Measurements from ENCODE around the gene CABLES2.

Gene CABLES2

DNA sequence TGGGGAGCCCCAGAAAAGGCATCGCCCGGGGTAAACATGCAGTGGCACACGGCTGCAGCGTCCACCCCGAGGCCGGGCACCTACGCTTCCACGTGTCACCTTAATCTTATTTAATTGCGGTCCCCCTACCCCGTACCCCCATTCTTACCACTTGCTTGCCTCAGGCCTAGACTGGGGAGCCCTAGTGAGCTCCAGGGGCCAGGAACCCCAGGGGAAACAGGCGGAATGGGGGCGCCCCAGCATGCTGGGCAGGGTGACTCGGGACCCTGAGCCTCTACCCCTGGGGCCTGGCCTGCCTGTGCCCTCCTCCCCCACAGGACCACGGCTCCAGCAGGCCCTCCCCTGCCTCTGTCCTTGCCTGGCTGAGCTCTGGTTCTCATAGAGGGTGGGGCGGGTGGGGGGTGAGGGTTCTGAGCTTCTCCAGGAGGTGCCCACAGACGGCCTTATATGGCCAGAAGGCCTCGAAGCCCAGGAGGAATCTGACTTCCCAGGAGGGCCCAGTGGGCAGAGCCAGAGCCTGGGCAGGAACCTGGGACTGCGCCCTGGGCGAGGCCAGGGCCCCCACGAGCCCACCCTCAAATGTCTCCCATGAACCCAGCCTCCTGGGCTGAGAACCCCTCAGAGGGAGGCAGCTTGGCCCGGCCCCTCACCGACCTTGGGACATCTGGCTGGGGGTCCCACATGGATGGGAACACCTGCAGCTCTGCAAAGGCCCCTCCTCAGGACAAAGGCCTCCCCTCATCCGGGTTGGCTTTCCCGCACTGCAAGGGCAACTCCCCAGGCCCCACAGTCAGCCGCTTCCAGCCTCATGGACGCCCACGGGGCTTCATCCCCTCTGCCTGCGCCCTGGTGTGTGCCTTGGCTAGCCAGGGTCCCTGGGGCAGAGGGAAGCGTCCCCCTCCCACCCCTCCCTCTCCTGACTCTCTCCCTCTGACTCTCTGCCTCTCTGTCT is 34.8 kb downstream of the CABLES2 start:
- no peak for DNase-seq (ENCODE audit: low read depth in 2 of 2)

DNA sequence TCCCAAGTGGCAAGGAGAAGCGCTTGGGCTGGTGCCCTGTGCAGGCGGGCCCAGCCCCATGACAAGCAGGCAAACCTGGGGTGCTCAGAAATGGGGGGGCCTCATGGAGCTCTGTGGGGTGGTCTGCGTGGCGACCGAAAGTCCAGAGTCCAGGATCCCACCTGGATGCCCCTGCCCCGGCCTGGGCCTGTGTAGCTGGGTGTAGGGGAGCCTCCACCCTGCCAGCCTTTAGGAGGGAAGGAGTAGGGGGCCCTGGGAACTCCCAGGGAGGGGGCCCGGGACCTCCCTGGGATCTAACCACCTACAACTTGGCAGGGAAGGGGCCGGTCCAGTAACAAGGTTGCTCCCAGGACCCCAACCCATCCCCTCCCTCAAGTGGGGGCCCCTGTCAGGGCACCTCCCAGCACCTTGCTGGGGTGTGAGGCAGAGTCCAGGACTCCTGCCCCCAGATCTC is 35.5 kb downstream of the CABLES2 start:
- no peak for DNase-seq (ENCODE audit: low read depth in 2 of 2)

GRCh38 chr20:62370807-62371587 is 36.1 kb downstream of the CABLES2 start:
- DNase-seq (ENCODE audit: low read depth in 2 of 2): no peak

GRCh38 chr20:62370115-62370806 is 36.8 kb downstream of the CABLES2 start:
- peak; percentile 57 to 62 for DNase-seq (ENCODE audit: low read depth in 2 of 2)

GRCh38 chr20:62369815-62370114 is 37.3 kb downstream of the CABLES2 start:
- DNase-seq (ENCODE audit: low read depth in 2 of 2): no peak

DNA sequence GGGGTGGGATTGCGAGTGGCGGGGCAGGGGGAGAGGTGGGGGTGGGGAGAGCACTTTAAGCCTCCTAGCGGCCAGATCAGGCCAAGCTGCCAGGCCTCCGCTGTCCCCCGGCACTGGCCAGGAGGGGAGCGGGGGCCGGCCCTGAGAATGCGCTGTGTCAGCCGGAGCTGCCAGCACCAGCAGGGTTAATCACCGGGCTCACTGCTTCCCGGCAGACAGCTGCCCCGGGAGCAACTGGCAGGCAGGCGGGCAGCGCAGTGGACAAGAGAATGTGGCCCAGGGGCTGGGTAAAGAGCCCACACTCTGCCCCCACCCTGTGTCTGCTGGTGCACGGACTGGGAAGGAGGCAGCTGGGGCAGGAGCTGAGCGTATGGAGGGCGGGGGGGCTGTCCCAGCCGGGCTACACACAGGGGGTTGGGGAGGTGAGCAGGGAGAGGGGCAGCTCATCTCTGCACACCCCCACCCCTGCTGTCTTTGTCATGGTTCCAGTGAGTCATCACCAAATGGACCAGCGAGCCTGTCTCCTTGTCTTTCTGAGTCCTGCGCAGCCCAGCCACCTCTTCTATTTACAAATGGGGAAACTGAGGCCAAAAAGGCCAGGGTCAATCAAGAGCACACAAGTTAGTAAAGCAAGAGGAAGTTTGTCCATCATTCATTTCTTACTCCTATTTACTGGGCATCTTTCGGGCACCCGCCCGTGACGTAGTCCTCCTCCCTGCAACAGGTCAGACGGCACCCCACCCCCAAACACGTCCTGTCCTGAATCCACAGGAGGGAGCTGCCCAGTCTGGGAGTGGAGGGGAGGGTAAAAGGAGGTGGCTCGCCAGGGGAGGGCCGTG is 37.9 kb downstream of the CABLES2 start:
- DNase-seq (ENCODE audit: low read depth in 2 of 2): no peak

DNA sequence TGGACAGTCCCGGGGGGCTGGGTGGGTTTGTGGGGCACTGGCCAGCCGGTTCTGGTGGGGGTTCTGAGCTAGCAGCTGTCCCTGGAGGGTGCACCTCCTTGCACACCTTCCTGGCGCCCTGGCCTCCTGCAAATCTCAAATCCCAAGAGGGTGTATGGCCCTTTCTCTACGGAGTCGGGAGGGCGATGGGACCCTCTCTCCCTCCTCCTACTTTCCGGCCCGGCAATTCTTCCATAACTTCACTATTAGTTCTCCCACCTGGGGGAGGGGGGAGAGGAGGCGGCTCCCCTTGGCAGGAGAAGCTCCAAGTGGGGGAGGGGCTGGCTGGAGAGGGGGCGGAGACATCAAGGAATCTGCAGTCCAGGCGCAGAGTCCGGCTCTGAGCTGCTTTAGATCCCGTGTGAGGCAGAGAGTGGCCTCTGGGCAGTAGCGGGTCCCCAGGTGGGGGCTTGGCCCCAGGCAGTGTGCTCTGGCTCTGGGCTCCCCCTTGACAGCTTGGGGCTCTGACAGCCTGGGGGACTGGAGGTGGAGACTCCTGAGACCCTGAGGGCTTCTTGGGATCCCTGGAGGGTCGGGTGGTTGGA is 38.6 kb downstream of the CABLES2 start:
- DNase-seq (ENCODE audit: low read depth in 2 of 2): no peak

DNA sequence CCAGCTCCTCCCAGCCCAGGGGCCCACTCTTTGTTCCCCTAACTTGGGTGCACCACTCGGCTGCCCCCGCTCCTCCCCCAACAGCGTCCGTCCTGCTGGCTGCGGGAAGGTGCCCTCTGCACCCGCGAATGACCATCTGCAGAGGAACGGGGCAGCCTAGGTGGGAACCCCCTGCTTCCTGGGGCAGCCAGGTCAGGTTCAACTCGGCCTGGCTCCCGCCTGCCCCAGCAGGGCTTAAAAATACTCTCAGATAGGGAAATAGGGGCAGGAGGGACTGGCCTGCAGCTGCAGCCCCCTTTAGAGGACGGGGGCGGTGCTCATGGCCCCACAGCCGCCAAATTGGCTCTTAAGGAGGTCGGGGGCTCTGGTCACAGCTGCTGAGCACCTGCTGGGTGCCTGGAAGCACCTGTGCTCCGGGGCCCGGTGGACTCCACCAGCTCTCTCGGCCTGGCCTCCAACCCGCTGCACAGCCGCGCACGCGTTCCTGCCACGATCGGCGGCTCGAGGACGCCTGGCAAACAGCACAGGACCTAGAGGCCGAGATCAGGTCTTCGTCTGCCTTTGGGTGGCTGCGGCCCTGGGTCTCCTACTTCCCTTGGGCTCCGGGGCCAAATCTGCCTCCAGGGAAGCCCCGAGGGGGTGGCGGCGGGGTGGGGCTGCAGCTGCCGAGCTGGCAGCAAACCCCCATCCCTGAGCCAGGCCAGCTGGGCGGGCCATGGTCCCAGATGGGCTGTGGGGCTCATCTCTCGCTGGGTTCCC is 39.3 kb downstream of the CABLES2 start:
- no peak for DNase-seq (ENCODE audit: low read depth in 2 of 2)

DNA sequence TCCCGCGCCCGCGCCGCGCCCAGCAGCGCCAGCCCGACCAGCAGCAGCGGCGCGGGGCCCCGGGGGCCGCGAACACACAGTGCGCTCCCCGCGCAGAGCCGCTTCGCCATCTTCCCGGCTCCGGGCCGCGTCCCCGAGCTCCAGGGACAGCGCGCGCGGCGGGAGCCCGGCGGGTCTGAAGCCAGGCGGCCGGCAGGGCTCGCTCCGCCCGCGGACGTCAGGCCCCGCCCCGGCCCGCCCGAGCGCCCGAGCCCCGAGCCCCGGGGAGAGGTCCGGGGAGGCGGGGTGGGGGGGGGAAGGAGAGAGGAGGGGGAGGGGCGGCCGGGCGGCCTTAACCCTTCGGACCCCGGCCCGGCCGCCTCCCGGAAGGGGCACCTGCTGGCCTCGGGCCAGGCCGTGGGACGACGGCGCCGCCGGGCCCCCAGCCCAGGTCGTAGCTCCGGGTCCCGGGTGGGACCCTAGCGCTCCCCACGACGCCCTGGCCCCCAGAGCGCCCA is 39.9 kb downstream of the CABLES2 start, which contains the start of gene LAMA5:
Gene LAMA5 (minus strand): TSS at position 177 of the 497 bp plus-strand sequence. CDS start 67 bp downstream, at position 110.
- no peak for DNase-seq (ENCODE audit: low read depth in 2 of 2)

DNA sequence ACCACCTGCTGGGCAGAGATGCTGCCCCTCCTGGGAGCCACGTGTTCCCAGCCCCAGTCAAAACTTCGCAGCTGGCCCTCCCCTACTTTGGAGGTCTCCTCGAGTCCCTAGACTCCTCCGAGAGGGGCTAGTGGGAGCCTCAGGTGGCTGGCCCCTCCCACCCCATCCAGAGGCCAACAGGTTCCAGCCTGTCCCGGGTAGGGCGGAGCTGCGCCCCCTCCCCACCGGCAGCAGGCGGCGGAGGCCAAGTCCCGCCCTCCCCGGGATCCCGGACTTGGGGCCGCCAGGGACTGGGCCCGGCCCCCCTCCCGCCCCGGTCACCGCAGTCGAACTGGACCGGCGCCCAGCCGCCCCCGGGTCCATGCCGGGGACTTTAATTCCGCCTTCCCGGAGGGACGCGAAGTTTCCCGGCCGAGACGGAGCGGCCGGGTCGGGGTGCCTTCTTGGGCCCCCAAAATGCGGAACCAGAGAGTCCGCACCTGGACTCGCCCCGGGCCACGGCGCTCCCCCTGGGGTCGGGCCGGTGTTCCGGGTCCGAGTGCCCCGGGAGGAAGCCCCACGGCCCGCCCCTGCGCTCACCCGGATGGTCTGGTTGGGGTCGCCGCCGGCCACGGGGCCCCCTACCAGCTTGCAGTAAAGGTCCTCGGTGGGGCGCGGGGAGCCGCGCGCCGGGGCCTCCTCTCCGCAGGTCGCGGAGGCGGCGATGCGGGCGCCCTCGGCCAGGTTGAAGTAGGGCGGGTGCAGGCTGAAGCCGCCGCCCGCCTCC is 40.5 kb downstream of the CABLES2 start:
- DNase-seq (ENCODE audit: low read depth in 2 of 2): no peak

- DNase-seq (ENCODE audit: low read depth in 2 of 2): no peak
Measured at GRCh38 chr20:62365814-62366369, 41.2 kb downstream of the CABLES2 start.

DNA sequence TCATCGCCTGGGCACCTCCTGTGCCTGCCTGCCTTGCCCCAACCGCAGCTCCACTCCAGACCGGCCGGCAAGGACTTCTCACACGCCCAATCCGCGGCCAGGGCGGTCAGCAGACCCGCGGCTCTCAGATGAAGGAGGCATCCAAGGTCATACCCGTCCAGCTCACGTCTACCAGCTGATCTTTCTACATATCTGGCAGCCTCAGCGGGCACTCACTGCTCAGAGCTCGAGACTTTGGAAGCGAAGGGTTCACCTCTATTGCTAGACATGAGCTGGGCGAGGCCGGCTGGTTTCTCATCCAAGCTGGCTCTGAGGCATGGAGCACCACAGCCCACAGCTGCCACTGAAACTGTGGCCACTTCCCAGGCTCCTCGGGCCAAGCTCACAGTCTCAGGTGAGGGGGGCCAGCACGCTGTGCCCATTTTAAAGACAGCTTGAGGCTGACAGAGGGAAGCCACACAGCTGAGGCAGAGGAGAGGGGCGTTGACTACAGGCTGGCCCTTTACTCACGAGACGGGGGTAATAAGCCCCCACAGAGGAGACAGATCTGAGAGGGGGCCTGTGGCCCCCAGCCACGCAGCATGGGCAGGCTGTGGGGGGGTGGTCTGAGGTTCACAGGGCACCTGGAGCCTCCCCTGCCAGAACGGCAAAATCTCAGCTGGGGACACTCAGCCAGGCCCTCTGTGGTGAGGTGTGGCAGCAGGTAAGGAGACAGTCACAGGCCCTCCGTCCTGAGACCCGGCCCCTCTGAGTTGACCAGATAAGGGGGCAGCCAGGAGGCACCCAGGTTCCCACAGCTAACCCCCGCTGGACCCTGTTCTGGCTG is 42.0 kb downstream of the CABLES2 start:
- no peak for DNase-seq (ENCODE audit: low read depth in 2 of 2)

GRCh38 chr20:62363920-62364851 is 42.9 kb downstream of the CABLES2 start:
- no peak for DNase-seq (ENCODE audit: low read depth in 2 of 2)

DNA sequence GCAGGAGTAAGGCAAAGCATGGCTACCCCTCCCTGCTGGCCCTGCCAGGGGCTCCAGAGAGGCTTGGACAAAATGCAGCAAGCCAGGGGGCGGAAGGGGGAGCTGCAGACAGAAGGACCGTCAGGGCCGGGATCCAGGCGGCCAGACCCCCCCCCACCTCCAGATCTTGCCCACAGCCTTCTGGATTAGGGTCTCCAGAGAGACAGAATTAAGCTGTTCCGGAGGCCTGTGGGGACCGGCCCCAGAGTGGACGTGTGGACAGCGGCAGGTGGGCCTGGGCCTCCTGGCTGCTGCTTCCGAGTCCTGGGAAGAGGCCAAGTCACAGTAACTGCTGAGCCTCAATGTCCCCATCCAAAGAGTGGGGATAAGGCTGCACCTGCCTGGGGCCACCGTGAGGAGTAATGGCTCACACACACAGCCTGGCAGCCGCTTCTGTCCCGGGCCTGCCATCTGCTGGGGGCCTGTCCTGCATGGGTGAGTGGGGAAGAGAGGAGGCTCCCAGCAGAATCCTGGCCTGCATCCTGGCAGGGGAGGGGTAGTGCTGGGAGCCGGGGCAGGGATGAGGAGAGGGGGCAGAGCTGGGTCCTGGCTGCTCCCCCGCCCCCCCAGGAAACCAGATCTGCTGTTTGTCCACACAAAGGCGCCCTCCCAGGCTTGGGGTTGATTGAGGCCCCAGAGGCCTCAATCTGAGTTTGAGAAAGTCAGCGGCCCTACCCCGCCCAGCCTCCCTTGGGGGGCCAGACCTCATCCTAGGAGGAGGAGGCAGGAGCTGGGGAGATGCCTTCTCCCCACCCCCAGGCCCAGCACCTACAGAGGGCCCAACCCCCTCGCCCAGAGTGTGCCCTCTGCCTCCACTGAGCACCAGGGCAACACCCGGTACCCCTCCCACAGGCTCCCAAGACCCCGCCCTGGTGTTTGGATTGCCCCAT is 43.8 kb downstream of the CABLES2 start:
- DNase-seq (ENCODE audit: low read depth in 2 of 2): no peak

DNA sequence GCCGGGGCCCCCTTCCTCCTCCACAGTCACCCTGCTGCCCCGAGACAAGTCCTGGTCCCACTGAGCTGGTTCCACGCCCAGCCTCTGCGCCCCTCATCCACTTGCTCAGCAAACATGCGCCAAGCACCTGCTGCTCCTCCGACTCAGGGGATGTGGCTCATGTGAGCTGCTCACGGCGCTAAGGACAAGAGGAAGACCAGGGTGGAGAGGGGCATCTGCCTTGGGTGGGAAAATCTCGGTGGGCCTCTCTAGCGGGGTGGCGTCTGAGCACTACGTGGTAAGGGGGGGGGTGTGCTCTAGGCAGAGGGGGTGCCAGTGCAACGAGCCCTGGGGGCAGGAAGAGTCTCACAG is 44.5 kb downstream of the CABLES2 start:
- no peak for DNase-seq (ENCODE audit: low read depth in 2 of 2)

Data from stimulated activated CD8-positive, alpha-beta memory T cell treated with anti-CD3 and anti-CD28 coated beads, Interleukin-2, amount 100 ng/mL, for 48 hours (primary cell).